GM21423 (cell line): Measurements from ENCODE around the gene WEE1.
"Not testable (repeated sequence)": the region's sequence is repeated elsewhere in the genome, so short reads cannot be mapped to it uniquely, and the experiment has no call there.

Experiments used
- ATAC-seq: cut with Tn5 transposase; IDR thresholded peaks from one replicate; pipeline ENCODE4 v1.9.1; 2021; ENCODE audit warnings: mild to moderate bottlenecking, moderate library complexity; ENCODE audit not compliant: unreplicated experiment

Gene WEE1

GRCh38 chr11:9573052-9573774 lies at the start of gene WEE1:
Gene WEE1 (plus strand): TSS chr11:9573670. CDS start chr11:9573934, 264 bp downstream.
- peak; percentile 81 for ATAC-seq

- ATAC-seq: no peak
Measured at GRCh38 chr11:9524001-9524400, 49.5 kb upstream of the WEE1 start.

DNA sequence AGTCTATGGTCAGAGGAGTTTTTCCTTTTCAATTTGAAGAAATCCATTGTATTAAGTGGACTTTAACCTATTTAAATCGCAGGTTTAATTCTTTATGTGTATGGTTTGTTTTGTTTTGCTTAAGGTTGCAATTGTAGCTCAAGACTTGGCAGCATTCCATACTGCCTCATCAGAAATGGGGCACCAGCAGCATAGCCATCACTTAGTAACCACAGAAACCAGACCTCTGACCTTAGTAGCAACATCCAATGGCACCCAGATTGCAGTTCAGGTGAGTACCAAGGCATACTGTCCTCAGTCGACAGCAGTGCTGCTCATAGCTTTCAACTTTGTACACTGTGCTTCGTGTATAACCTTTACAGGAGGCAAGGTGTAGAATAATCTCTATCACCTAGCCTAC lies 48.4 kb upstream of the WEE1 start:
- ATAC-seq: no peak

DNA sequence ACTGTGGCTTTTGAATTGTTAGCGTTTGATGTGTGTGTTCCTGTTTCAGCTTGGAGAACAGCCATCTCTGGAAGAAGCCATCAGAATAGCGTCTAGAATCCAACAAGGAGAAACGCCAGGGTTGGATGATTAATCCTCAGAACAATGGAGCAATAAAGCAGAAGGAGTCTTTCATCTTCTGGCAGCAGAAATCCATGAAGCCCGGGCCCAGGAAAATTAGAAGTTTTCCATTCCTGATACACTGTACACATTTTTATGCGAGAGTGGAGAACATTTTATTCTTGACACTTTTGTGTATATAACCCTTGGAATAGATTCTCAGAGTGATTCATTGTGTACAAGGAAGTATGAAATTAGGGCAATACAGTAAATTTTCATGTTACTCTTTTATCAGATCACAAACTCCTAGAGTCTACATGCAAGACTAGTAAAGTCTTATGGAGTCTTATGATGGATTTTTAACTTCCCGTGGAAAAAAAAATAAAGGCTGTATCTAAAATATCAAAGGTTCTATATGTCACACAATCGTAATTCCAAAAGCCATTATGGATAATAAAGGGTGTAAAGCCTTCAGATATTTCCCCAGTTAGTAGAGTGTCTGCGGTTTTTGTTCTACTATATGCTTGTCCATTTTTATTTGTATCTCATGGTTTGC lies 45.9 kb upstream of the WEE1 start:
- no peak for ATAC-seq

DNA sequence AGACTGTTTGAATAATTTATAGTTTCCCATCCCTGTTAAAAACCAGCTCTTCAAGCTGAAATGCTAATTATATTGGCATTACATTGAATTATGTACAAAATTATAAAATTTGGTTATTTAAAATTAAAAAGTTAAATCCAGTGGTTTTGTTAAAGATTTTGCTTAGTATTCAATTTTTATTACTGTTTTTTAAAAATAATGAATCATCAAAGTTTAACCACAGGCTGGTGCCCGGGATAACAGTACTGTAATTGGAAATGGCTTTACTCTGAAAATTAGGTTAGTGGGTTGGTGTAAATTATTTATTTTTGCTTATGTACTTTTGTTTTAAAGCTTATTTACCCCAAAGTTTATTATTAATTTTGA lies 45.4 kb upstream of the WEE1 start:
- ATAC-seq: no peak

DNA sequence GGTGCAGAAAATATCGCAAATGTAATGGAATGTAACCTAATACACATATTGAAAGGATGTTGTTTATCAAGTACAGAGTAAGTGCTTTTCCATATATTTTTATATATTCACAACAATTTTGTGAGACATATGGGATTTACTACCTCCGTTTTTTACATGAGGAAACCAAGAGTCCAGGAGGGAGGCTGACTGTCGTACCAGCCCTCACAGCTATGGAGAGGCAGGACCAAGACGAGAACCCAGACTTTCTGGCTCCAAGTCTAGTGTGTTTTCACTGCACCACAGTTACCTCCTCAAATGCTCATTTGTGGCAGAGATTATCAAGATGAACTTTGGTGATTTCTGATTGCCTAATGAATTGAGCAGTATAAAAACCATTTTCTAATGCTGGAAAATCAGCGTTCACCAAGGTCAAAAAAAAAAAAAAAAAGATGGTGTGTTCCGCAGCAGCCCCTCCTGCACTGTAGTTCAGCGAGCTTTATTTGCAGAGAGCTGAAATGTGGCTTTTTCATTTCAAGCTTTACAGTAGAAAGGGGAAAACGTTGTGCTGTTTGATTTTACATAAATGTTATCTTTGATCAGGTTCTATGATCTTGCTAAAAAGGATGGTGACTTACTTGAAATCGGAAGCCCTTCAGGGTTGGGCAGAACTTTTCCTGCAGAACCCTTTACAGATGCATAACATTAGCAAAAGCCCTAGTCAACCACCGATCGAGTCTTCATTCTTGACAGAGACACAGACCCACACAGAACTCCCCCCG lies 44.7 kb upstream of the WEE1 start:
- ATAC-seq: no peak

- no peak for ATAC-seq
Measured at GRCh38 chr11:9529334-9529650, 44.2 kb upstream of the WEE1 start.

- ATAC-seq: no peak
Measured at GRCh38 chr11:9530020-9530621, 43.3 kb upstream of the WEE1 start.

GRCh38 chr11:9530901-9531625 lies 42.4 kb upstream of the WEE1 start:
- no peak for ATAC-seq

- no peak for ATAC-seq
Measured at GRCh38 chr11:9533058-9533457, 40.4 kb upstream of the WEE1 start.

- no peak for ATAC-seq
Measured at GRCh38 chr11:9533736-9534473, 39.6 kb upstream of the WEE1 start.

DNA sequence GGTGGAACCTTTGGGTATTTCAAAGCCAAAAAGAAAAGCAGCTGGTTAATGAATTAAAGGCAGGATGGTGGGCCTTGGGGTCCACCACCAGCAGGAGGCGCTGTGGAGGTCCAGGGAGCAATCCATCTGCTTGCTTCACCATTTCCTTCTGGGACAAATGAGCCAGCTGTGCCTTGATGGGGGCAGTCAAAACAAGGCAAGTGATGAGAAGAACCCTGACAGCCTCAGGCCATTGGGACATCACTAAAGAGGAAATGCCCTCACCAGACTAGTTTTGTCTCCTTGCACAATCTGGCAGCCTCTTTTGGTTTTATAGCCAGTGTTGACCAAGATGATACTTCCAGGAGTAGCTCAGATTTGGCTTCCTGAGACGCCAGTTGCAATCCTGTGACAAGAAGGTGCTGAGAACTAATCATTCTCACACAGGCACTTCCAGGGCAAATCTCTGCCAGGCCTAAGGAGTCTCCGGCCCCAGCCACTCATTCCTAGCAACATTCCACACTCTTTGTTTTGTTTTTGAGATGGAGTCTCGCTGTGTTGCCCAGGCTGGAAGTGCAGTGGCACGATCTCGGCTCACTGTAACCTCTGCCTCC lies 38.2 kb upstream of the WEE1 start:
- ATAC-seq: no peak

DNA sequence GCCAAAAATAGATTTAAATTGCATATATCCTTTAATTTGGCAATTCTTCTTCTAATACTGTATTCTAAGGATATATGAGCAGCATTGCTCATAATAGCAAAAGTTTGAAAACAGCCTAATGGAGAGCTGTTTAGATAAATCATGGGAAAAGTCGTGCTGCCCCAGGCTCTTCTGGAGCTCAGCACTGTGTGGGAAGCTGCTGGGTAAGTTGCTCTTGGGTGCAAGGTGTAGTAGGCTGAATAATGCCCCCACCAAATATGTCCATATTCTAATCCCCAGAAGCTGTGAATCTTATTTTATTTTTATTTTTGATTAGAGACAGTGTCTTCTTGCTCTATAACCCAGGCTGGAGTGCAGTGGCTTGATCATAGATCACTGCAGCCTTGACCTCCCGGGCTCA lies 34.9 kb upstream of the WEE1 start:
- ATAC-seq: no peak

- ATAC-seq: not testable (repeated sequence)
Measured at GRCh38 chr11:9549216-9549615, 24.3 kb upstream of the WEE1 start.

- no peak for ATAC-seq
Measured at GRCh38 chr11:9550191-9550628, 23.3 kb upstream of the WEE1 start.

DNA sequence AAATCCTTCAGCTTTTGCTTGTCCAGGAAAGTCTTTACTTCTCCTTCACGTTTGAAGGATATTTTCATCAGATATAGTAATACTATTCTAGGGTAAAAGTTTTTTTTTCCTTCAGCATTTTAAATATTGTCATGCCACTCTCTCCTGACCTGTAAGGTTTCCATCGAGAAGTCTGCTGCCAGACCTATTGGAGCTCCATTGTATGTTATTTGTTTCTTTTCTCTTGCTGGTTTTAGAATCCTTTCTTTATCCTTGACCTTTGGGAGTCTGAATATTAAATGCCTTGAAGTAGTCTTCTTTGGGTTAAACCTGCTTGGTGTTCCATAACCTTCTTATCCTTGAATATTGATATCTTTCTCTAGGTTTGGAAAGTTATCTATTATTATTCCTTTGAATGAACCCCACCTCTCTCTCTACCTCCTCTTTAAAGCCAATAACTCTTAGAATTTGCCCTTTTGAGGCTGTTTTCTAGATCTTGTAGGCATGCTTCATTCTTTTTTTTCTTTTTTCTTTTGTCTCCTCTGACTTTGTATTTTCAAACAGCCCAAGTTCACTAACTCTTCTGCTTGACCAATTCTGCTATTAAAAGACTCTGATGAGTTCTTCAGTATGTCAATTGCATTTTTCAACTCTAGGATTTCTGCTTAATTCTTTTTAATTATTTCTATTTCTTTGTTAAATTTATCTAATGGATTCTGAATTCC lies 12.0 kb upstream of the WEE1 start:
- no peak for ATAC-seq

DNA sequence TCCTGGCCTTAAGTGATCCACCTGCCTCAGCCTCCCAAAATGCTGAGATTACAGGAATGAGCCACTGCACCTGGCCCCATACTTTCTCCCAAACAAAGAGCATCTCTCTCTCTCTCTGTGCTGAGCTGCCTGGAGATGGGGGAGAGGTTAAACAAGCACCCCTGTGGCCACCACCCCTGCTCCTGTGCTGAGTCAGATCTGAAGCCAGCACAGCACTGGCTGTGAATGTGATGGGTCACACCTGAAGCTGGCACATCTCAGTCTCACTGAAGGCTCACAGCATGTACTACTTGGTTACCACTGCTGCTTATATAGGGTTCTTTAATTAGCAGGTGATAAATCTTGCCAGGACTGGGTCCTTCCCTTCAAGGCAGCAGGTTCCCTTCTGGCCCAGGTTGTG lies 10.8 kb upstream of the WEE1 start:
- ATAC-seq: no peak

GRCh38 chr11:9563196-9563730 lies 10.2 kb upstream of the WEE1 start:
- no peak for ATAC-seq
